Superior temporal gyrus (tissue), 1 donor: ENCODE results near the gene KRTAP4-8.
"Not testable (repeated sequence)": the region's sequence is repeated elsewhere in the genome, so short reads cannot be mapped to it uniquely, and the experiment has no call there.

Experiments
- DNase-seq: peaks from one replicate; pipeline ENCODE4 v3.0.0-alpha.2; 2016; ENCODE audit errors: extremely low spot score

The KRTAP4-8 gene

DNA sequence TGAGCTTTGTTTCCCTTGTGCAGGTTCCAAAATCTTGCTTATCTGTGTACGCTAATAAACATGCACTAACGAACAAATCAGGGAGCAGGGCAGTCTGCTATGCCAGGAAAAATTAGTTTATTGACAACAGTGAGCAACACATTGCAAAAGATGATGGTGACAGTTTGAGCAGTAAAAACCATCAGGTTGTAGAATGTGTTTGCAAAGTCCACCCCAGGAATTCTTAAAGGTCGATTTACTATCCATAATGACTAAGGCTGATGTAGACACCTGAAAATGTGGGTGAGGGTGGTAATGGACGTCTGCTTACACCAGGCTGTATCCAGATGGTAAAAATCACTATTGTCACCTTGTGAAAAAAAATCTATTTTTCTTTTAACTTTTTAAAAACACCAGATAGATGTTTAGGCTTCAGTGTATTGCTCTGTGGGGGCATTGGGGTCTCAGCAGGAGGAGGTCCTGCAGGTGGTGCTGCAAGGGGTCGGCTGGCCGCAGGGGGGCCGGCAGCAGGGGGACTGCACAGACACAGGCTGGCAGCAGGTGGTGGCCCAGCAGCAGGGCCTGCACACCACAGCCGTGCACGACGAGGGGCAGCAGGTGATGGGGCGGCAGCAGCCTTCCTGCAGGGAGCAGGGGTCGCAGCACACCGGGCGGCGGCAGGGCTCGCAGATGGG, 32.8 kb downstream of the KRTAP4-8 start:
- not testable (repeated sequence) for DNase-seq

DNA sequence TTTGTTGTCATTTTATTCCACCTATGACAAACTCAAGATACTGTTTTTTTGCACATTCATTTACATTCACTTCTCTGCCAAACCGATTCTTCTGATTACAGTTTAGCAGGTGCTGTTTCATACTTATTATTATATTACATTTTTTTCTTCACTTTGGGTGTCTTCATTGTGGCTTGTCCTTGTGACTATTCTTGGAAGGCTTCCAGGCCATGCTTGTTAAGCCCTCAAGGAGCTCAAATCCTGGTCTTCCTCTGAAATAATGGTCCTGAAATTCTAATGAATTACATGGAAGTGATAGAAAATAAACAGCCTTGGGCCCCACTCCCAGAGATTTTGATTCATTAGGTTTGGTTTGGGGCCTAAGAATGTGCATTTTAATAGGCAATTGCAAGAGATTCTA, 33.6 kb downstream of the KRTAP4-8 start:
- DNase-seq: no peak

DNA sequence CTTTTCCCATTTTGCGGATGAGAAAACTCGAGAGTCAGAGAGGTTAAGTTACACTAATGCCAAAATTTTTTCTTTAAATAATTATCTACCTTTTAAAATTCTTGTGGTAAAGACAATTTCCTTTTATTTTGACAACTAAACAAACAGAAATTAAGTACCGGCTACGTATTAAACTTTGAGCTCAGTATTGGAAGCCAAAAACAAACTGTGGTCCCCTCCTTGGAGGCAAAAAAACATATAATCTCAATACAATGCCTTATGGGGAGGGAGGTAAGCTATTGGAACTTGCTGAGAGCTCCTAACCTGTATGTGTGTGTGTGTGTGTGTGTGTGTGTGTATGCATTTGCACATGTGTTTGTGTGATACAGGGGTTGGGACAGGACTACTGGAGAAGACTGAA, 34.5 kb downstream of the KRTAP4-8 start:
- no peak for DNase-seq

DNA sequence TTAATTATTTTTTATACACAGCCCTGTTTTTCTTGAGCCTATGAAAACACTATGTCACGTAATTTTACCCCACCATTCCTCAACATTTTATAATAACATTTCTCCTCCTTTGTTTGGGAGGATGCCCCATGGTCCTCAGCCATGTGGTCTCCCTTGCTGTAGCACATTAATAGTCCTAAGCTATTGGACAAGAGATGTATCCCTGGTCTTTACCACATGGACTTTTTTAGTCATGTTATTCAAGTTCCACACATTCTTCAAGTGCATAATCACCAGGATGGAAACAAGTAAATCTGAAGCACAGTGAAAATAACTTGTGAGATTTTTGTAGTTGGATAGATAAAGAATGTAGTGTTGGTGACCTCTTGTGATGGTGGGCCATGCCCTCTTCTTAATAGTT, 36.0 kb downstream of the KRTAP4-8 start:
- no peak for DNase-seq

DNA sequence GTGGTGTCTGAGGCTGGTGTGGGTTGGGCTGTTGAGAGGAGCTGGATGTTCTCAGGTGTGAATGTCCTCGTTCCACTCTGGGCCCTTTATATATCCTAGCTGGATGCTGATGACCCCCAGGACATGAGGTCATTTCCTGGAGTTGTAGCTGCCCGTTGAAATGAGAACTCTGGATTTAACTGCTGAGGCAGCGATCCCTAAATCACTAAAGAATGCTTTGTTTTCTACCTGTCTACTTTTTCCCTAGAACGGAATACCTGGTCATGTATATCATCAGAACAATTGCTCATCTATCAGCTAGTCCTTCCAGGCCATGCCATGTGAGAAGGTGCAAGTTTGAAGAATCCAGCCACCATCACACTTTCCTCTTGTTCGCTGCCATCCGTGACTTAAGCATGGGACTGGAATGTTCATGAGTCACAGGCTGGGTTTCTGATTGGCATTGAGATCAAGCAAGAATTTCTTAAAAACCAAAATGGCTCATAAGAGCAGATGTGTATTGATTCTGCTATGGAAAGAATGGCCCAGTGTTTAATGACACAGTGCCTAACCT, 37.8 kb downstream of the KRTAP4-8 start, which contains the start of gene KRTAP2-3:
KRTAP2-3 (minus strand) TSS at position 63 of the 553 bp plus-strand sequence. CDS start 64 bp downstream, outside the sequence.
- no peak for DNase-seq

DNA sequence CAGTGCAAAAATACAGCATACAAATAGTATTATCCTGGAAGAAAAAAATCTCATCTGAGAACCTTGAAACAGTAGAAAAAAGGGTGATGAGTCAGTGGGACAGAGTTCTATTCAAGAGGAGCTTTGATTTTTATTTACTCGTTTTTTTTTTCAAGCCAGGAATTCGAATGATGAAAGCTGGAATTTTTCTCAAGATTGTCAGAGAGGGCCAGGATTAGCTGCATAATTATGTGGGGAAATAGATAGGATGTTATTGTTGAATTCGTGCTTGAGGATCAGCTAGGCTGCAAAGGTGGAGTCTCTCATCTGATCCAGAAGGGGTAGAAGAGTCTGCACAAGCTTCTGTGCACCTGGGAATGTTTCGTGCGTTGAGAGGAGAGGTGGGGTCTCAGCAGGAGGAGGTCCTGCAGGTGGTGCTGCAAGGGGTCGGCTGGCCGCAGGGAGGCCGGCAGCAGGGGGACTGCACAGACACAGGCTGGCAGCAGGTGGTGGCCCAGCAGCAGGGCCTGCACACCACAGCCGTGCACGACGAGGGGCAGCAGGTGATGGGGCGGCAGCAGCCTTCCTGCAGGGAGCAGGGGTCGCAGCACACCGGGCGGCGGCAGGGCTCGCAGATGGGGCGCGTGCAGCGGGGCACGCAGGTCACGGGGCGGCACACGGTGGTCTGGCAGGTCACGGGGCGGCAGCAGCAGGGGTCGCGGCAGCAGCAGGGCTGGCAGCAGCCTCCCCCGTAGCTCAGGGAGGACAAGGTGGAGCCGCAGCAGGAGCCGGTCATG, 38.5 kb downstream of the KRTAP4-8 start:
- not testable (repeated sequence) for DNase-seq

DNA sequence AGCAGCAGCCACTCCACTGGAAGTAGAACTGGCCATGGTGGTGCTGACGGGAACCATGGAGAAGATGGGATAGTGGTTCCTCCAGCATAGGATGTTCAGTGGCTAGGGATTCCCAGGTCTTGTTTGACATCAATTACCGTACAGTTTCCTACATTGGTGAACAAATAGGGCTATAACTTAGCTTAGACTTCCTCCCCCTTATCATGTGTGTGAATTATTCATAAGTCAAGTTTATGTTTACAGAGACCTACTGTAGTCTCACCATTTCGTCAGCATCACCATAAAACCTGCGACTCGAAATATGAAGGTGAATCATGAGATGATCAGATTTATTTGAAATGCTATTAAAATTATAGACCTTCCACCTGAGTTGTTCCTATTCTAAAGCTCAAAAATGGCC, 39.2 kb downstream of the KRTAP4-8 start:
- no peak for DNase-seq

DNA sequence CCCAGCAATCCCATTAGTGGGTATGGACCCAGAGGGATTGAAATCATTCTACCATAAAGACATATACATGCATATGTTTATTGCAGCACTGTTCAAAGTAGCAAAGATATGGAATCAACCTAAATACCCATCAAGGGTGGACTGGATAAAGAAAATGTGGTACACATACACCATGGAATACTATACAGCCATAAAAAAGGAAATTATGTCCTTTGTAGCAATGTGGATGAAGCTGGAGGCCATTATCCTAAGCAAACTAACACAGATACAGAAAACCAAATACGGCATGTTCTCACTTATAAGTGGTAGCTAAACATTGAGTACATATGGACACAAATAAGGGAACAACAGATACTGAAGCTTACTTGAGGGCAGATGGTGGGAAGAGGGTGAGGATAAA, 40.4 kb downstream of the KRTAP4-8 start:
- DNase-seq: no peak

DNA sequence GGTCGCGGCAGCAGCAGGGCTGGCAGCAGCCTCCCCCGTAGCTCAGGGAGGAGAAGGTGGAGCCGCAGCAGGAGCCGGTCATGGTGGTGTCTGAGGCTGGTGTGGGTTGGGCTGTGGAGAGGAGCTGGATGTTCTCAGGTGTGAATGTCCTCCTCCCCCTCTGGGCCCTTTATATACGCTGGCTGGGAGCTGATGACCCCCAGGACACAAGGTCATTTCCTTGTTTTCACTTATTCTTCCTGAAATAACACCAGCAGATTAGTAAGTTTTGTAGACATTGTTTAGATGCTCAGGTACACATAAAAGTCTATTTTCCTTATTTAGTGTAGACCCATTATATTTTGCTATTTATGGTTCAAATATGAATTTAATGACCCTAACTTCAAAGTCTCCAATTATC, 42.8 kb downstream of the KRTAP4-8 start, which contains the start of gene KRTAP2-2:
KRTAP2-2 (minus strand) TSS at position 101 of the 400 bp plus-strand sequence; CDS start at position 82, 19 bp downstream.
- DNase-seq: not testable (repeated sequence)

DNA sequence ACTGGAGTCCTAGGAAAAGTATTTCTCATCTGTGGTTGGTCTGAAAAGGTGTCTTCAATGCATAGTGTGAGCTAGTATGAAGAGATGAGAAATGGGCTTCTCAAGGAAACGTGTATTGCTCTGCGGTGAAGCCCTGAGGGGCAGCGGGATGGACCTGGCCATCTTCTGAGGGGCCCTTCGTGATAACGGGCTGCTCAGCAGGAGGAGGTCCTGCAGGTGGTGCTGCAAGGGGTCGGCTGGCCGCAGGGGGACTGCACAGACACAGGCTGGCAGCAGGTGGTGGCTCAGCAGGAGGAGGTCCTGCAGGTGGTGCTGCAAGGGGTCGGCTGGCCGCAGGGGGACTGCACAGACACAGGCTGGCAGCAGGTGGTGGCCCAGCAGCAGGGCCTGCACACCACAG, 43.4 kb downstream of the KRTAP4-8 start:
- not testable (repeated sequence) for DNase-seq

DNA sequence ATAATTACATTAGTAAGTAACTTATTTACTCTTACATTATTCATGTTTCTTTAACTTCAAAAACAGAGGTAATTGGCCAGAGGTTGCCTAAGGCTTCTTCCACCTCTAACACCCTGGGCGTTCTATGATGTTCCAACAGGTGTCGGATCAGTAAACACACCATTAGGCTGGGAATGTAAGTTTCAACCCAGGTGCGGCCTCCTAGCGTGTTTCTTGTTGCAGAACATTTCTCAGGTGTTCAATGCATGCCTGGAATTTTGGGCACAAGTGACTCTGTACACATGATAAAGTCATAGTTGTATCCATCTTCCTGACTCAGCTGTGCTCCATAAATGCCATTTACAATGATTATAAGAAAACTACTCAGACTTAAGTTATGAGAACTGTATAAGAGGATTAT, 43.9 kb downstream of the KRTAP4-8 start:
- no peak for DNase-seq

DNA sequence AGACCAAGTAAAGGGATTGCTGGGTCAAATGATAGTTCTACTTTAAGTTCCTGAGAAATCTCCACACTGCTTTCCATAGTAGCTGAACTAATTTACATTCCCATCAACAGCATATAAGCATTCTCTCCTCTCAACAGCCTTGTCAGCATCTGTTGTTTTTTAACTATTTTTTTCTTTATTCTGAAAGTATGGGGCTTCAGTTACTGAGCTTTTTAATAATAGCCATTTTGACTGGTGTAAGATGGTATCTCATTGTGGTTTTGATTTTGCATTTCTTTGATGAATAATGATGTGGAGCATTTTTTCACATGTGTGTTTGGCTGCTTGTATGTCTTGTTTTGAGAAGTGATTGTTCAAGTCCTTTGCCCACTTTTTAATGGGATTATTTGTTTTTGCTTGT, 45.4 kb downstream of the KRTAP4-8 start:
- no peak for DNase-seq

DNA sequence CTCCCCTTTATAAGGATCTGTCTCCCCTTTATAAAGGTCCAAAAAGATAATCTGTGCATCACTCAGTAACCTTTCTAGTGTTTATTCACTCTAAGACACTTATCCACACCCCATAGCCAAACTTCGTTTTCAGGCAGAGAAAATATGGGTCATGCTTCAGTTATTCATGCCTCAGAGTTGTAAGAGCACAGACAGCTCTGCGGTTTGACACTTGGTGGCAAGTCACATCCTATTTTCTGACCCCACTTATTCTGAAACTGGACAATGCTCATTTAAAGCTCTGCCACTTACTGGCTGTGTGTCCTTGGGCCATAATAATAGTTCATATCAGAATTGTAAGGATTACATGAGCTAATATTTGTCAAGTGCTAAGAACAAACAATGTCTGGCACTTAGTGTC, 48.8 kb downstream of the KRTAP4-8 start:
- DNase-seq: no peak

DNA sequence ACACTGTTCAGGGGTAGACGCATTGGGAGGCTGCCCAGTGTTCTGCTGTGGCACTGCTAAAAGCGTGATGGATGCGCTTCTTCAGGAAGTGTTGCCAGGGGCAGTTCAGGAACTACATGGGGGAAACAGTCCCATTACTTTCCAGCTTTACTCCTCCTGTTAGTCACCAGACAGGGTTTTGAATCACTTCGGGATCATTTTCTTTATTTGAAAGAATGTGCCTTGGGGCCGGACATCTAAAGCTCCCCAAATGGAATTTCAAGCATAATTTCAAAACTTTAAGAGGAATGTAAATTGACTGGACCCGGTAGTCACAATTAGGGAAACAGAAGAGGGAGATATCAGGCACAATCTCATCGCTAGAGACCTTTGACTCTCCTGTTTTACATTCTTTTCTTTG, 49.5 kb downstream of the KRTAP4-8 start:
- no peak for DNase-seq
